Astrocyte of the cerebellum (primary cell): ENCODE measurements around the gene SUMO1.

Source experiments
- DNase-seq: peaks from one replicate; pipeline ENCODE4 v3.0.0-alpha.2; 2011; ENCODE audit warnings: low read depth
- H3K4me3 ChIP-seq: 2 replicates; pipeline ENCODE4 v1.5.1; 2011; ENCODE audit warnings: mild to moderate bottlenecking, low read depth, low read length, moderate library complexity
- in situ Hi-C: cut with HindIII; loops from 2 replicates; pipeline ENCODE4 v1.10.0; 2017; ENCODE audit warnings: low sequenced_read_pairs
- TF ChIP-seq, protein P1 (sequence below): IDR thresholded peaks from 2 replicates; pipeline ENCODE4 v1.5.1; 2012; ENCODE audit warnings: low read length, low read depth, moderate library complexity, mild to moderate bottlenecking; ENCODE audit errors: missing control alignments

Gene SUMO1

DNA sequence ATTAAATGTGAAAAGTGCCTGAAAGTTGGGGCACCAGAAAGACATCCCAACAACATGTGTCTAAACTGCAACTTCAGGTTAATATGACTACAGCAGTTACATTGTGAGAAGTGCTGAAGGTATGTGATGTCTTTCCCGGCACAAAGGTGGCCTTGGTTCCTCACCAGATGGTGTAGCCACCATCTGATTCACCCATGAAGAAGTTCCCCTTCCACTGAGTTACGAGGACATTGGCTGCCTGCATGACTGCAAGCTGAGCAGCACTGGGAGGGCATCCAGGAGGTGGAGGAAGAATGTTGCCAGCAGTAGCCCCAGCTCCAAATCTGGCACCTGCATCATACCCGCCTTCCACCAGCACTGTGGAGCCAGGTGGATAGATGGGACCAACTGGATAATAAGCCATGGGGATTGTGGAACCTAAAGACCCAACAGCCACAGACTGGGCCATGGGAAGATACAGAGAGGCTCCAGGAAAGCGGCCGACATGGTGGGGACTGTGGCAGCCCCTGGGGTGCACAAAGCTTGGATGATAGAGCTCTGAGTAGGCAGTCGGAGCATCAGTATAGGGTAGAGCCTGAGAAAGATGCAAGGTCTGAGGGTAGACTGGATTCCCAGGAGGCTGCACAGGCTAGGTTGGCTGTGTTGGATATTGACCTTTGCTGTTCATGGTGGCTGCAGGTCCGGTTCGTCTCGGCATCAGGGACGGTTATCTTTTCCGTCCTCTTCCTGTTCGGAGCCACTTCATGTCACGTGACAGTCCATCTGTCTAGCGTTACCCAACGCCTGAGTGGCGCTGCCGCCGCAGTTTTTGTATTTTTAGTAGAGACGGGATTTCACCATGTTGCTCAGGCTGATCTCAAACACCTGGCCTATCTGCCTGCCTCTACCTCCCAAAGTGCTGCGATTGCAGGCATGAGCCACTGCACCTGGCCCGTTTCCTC, 36.9 kb downstream of the SUMO1 start:
- in situ Hi-C loops = no loop called here
- no peak overlapping the region for H3K4me3 ChIP-seq
- DNase-seq = no peak
- TF ChIP-seq, protein P1, sequence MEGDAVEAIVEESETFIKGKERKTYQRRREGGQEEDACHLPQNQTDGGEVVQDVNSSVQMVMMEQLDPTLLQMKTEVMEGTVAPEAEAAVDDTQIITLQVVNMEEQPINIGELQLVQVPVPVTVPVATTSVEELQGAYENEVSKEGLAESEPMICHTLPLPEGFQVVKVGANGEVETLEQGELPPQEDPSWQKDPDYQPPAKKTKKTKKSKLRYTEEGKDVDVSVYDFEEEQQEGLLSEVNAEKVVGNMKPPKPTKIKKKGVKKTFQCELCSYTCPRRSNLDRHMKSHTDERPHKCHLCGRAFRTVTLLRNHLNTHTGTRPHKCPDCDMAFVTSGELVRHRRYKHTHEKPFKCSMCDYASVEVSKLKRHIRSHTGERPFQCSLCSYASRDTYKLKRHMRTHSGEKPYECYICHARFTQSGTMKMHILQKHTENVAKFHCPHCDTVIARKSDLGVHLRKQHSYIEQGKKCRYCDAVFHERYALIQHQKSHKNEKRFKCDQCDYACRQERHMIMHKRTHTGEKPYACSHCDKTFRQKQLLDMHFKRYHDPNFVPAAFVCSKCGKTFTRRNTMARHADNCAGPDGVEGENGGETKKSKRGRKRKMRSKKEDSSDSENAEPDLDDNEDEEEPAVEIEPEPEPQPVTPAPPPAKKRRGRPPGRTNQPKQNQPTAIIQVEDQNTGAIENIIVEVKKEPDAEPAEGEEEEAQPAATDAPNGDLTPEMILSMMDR = no peak

DNA sequence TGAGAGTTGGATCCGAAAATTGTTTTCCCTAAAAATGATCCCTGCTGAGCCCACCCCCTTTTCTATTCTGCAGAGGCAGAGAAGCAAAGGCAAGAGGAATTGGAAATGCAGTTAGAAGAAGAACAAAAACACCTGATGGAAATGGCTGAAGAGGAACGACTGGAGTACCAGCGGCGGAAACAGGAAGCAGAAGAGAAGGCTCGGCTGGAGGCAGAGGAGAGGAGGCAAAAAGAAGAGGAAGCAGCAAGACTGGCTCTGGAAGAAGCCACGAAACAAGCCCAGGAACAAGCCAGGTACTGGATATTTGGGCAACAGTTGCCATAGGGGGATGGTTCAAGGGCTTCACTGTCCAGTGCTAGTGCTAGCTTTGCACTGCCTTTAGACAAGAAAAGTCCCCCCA, 41.7 kb downstream of the SUMO1 start:
- no peak overlapping the region for H3K4me3 ChIP-seq
- TF ChIP-seq, protein P1 = no peak
- DNase-seq = no peak
- in situ Hi-C loops = no loop called here

DNA sequence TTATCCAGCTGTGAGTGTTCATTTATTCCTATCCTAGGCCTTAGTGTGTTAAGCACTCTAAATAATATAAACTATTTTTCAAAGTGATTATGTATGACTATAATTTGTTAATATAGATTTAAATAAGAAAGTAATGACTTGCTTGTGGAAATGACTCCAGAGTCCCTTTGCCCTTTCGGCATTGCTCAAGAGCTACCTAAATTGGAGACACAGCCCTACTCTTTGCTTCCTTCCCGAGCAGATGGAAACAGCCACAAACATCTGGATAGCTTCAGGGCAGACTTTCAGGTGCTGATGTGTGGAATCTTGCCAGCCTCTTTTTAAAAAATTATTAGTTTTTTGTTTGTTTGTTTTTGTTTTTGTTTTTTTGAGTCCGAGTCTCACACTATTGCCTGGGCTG, 44.0 kb downstream of the SUMO1 start:
- H3K4me3 ChIP-seq = no peak overlapping the region
- DNase-seq = no peak
- in situ Hi-C loops = no loop called here
- TF ChIP-seq, protein P1 = no peak

DNA sequence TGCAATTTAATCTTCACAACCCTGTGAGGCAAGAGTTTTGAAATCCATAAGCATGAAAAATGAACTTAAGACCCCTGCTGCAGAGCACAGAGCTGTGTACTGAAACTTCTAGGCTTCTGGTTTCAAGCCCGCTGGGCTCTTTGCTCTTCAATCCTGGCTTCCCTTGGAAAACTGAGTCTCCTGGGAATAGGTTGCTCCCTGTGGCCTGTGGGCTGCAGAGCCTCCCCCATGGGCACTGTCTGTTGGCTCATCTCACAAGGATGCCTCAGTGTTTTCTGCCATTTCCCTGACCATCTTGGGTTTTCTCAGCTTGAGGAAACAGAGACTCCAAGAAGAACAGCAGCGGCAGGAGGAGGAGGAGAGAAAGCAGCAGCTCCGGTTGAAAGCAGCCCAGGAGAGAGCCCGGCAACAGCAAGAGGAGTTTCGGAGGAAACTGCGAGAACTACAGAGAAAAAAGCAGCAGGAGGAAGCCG, 44.5 kb downstream of the SUMO1 start:
- DNase-seq = no peak
- TF ChIP-seq, protein P1 = no peak
- in situ Hi-C loops = no loop called here
- H3K4me3 ChIP-seq = no peak overlapping the region

DNA sequence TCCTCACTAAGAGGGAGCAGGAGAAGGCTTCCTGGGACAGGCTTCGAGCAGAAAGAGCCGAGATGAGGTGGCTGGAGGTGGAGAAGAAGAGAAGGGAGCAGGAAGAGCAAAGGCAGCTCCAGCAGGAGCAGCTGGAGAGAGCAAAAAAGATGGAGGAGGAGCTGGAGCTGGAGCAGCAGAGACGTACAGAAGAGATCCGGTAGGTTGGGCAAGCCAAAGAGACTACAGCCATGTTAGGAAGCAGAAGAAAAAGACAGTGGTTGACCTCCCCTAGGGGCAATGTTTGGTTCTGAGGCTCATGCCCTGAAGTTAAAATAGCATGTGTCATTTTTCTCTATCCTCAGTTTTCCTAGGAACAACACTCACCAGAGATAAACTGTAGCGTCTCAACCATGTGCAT, 45.1 kb downstream of the SUMO1 start:
- in situ Hi-C loops = no loop called here
- no peak overlapping the region for H3K4me3 ChIP-seq
- DNase-seq = no peak
- TF ChIP-seq, protein P1 = no peak

DNA sequence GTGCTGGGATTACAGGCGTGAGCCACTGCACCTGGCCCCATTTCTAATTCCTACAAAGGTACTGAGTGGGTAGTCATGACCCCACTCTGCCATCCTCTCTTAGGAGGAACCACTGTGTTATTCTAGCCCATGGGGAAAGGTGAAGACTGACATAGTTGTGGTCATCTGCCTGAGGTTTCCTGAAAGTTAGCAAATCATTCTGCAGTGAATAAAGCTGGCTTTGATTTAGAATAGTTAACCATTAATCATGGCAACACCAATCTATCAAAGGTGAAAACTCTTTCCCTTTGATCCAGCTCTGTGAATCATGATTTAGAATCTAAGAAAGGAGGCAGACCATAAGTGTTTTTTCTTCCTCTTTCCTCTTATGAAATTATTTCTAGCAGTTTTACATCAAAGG, 50.8 kb downstream of the SUMO1 start:
- H3K4me3 ChIP-seq = no peak overlapping the region
- DNase-seq = no peak
- in situ Hi-C loops = no loop called here
- TF ChIP-seq, protein P1 = no peak
